IMR-90 (cell line): Measurements from ENCODE around the gene SORCS1. TPM values are rescaled to one million over a fixed set of nuclear protein-coding genes. Genes with fewer than 3 reads are reported as not detected.

Experiments used
- ATAC-seq: fragments of 200-7000 bp; cut with Tn5 transposase; 2 replicates; pipeline ENCODE4 v1.9.1; 2020; ENCODE audit warnings: low read depth, mild to moderate bottlenecking, moderate library complexity
- BruUV-seq: library from RNA; stranded (reverse); fragments of 400-500 nt; replicated peaks from 2 replicates; lab custom pipeline; 2021; lab: Mats Ljungman, UMichigan
- CTCF ChIA-PET: fragments of 300-600 bp; formaldehyde crosslinking; extraction: SDS; loops from one replicate; lab custom pipeline; 2021; ENCODE audit warnings: antibody characterized with exemption; lab: Yijun Ruan, JAX
- POLR2A ChIA-PET: fragments of 300-600 bp; sonication (Branson Sonifier 250); formaldehyde crosslinking; loops from one replicate; lab custom pipeline; 2022; ENCODE audit warnings: antibody characterized with exemption; ENCODE audit not compliant: unreplicated experiment; lab: Charles Lee
- DNase-seq: peaks from one replicate; pipeline ENCODE4 v3.0.0; 2013
- H2AFZ ChIP-seq: replicated peaks from 2 replicates; pipeline ENCODE3; 2013; ENCODE audit warnings: low read length, mild to moderate bottlenecking; ENCODE audit not compliant: poor library complexity
- H2AK5ac ChIP-seq: 2 replicates; pipeline ENCODE4 v1.6.1; 2013; ENCODE audit warnings: low read depth, low read length, inconsistent platforms
- H2AK9ac ChIP-seq: replicated peaks from 2 replicates; pipeline ENCODE3; 2013; ENCODE audit warnings: mild to moderate bottlenecking, low read depth, low read length, moderate library complexity; ENCODE audit not compliant: poor library complexity
- H2BK120ac ChIP-seq: 2 replicates; pipeline ENCODE4 v1.6.1; 2013; ENCODE audit warnings: low read depth, low read length, inconsistent platforms
- H2BK15ac ChIP-seq: 3 replicates; pipeline ENCODE4 v1.6.1; 2013; ENCODE audit warnings: low read depth, low read length, inconsistent platforms
- H2BK20ac ChIP-seq: 2 replicates; pipeline ENCODE4 v1.6.1; 2013; ENCODE audit warnings: low read depth, mild to moderate bottlenecking, inconsistent platforms, low read length, moderate library complexity
- H2BK5ac ChIP-seq: 2 replicates; pipeline ENCODE4 v1.6.1; 2013; ENCODE audit warnings: mild to moderate bottlenecking, low read depth, low read length, inconsistent platforms; ENCODE audit not compliant: poor library complexity, severe bottlenecking
- H3K14ac ChIP-seq: replicated peaks from 2 replicates; pipeline ENCODE4 v1.6.1; 2013; ENCODE audit warnings: low read depth, low read length, inconsistent platforms
- H3K18ac ChIP-seq: 2 replicates; pipeline ENCODE4 v1.6.1; 2013; ENCODE audit warnings: low read depth, low read length, control low read depth
- H3K23ac ChIP-seq: 2 replicates; pipeline ENCODE4 v1.6.1; 2013; ENCODE audit warnings: low read depth, low read length, inconsistent platforms
- H3K27ac ChIP-seq: 2 replicates; pipeline ENCODE4 v1.5.1; 2013; ENCODE audit warnings: mild to moderate bottlenecking, control low read depth, low read length; ENCODE audit not compliant: insufficient read depth
- H3K27me3 ChIP-seq: 2 replicates; pipeline ENCODE4 v1.6.1; 2013; ENCODE audit warnings: low read length; ENCODE audit not compliant: control insufficient read depth, insufficient read depth
- H3K36me3 ChIP-seq: 2 replicates; pipeline ENCODE4 v1.6.1; 2013; ENCODE audit warnings: low read length, mixed read lengths; ENCODE audit not compliant: control insufficient read depth, insufficient read depth
- H3K4ac ChIP-seq: 2 replicates; pipeline ENCODE4 v1.6.1; 2013; ENCODE audit warnings: low read depth, low read length, inconsistent platforms
- H3K4me1 ChIP-seq: 2 replicates; pipeline ENCODE4 v1.6.1; 2013; ENCODE audit warnings: low read length, mixed read lengths; ENCODE audit not compliant: control insufficient read depth, insufficient read depth
- H3K4me2 ChIP-seq: 2 replicates; pipeline ENCODE4 v1.6.1; 2013; ENCODE audit warnings: low read depth, mild to moderate bottlenecking, control low read depth, low read length, moderate library complexity
- H3K4me3 ChIP-seq: 2 replicates; pipeline ENCODE4 v1.5.1; 2013; ENCODE audit warnings: low read depth, mild to moderate bottlenecking, control low read depth, low read length, moderate library complexity; ENCODE audit not compliant: insufficient read depth
- H3K56ac ChIP-seq: 2 replicates; pipeline ENCODE4 v1.6.1; 2013; ENCODE audit warnings: low read length, inconsistent platforms; ENCODE audit not compliant: insufficient read depth; ENCODE audit errors: extremely low read depth
- H3K79me1 ChIP-seq, 2 experiments: 2 replicates each; pipeline ENCODE4 v1.6.1; 2013; ENCODE audit warnings: low read length in 2 of 2, inconsistent platforms in 1 of 2, low read depth in 1 of 2
- H3K9ac ChIP-seq: 2 replicates; pipeline ENCODE4 v1.6.1; 2013; ENCODE audit warnings: low read depth, low read length, control low read depth
- H3K9me1 ChIP-seq: 2 replicates; pipeline ENCODE4 v1.6.1; 2013; ENCODE audit warnings: low read length, inconsistent platforms; ENCODE audit not compliant: insufficient read depth
- H3K9me3 ChIP-seq: 2 replicates; pipeline ENCODE4 v1.6.1; 2013; ENCODE audit warnings: low read length; ENCODE audit not compliant: control insufficient read depth, insufficient read depth
- H4K20me1 ChIP-seq: 2 replicates; pipeline ENCODE4 v1.6.1; 2013; ENCODE audit warnings: low read length, inconsistent platforms; ENCODE audit not compliant: insufficient read depth
- H4K5ac ChIP-seq: 2 replicates; pipeline ENCODE4 v1.6.1; 2013; ENCODE audit warnings: mild to moderate bottlenecking, low read depth, low read length, control low read depth
- H4K8ac ChIP-seq, 2 experiments: 2 replicates each; pipeline ENCODE4 v1.6.1; 2013; ENCODE audit warnings: low read depth in 2 of 2, low read length in 2 of 2, control low read depth in 1 of 2, inconsistent platforms in 1 of 2
- H4K91ac ChIP-seq: 2 replicates; pipeline ENCODE4 v1.6.1; 2013; ENCODE audit warnings: low read depth, low read length, inconsistent platforms; ENCODE audit not compliant: insufficient read depth
- BHLHE40 ChIP-seq: fragments of 150-350 bp; IDR thresholded peaks from 2 replicates; pipeline ENCODE4 v1.6.1; 2016; ENCODE audit warnings: mild to moderate bottlenecking, low read depth, low read length
- CEBPB ChIP-seq: IDR thresholded peaks from 2 replicates; pipeline ENCODE4 v1.6.1; 2012; ENCODE audit warnings: low read depth, low read length, improper control_type of control experiment
- CHD1 ChIP-seq: IDR thresholded peaks from 2 replicates; pipeline ENCODE4 v1.6.1; 2012; ENCODE audit warnings: low read depth, low read length, improper control_type of control experiment
- MAFK ChIP-seq: IDR thresholded peaks from 2 replicates; pipeline ENCODE4 v1.6.1; 2012; ENCODE audit warnings: low read depth, low read length, improper control_type of control experiment
- MAZ ChIP-seq: IDR thresholded peaks from 2 replicates; pipeline ENCODE4 v1.6.1; 2012; ENCODE audit warnings: low read depth, mild to moderate bottlenecking, low read length, improper control_type of control experiment, moderate library complexity, borderline replicate concordance
- NFE2L2 ChIP-seq: fragments of 150-350 bp; IDR thresholded peaks from 2 replicates; pipeline ENCODE4 v1.6.1; 2016; ENCODE audit warnings: low read depth, mild to moderate bottlenecking, low read length
- RAD21 ChIP-seq: IDR thresholded peaks from 2 replicates; pipeline ENCODE4 v1.6.1; 2012; ENCODE audit warnings: low read length, improper control_type of control experiment
- RCOR1 ChIP-seq: IDR thresholded peaks from 2 replicates; pipeline ENCODE4 v1.6.1; 2012; ENCODE audit warnings: mild to moderate bottlenecking, low read length, improper control_type of control experiment; ENCODE audit not compliant: insufficient replicate concordance
- RFX5 ChIP-seq: IDR thresholded peaks from 2 replicates; pipeline ENCODE4 v1.8.0; 2012; ENCODE audit warnings: low read depth, mild to moderate bottlenecking, low read length, moderate library complexity
- SMC3 ChIP-seq: fragments of 150-350 bp; IDR thresholded peaks from 2 replicates; pipeline ENCODE4 v1.6.1; 2016; ENCODE audit warnings: low read depth, mild to moderate bottlenecking, antibody characterized with exemption, low read length, moderate library complexity
- WGBS, 2 experiments: methylation state at CpG; one replicate each; pipeline versions ENCODE4 v1.1.5 to v1.1.7; 2013; ENCODE audit warnings: missing lambda C conversion rate in 2 of 2; ENCODE audit not compliant: insufficient read length in 1 of 2; ENCODE audit errors: extremely low coverage in 2 of 2; 5-methylcytosine and 5-hydroxymethylcytosine counted together
- dilution Hi-C: fragments of 300-500 bp; cut with HindIII; formaldehyde crosslinking; loops from one replicate; pipeline ENCODE4 v1.14.3; 2018; ENCODE audit warnings: low sequenced_read_pairs; ENCODE audit not compliant: unreplicated experiment
- in situ Hi-C: fragments of 300-500 bp; cut with MboI; formaldehyde crosslinking; loops from 3 replicates; pipeline ENCODE4 v1.14.3; 2019; ENCODE audit warnings: low sequenced_read_pairs, inconsistent platforms, mixed read lengths
- intact Hi-C: fragments of 100-400 bp; cut with micrococcal nuclease; formaldehyde crosslinking; loops from 2 replicates; pipeline ENCODE4 v1.10.0; 2022
- polyA plus RNA-seq, 3 experiments: library from polyadenylated mRNA; depleted of rRNA; stranded (reverse); fragments of >200 nt; gene quantifications; 2 replicates each; pipeline ENCODE4 v1.2.3, GENCODE V29; 2012; ENCODE audit warnings: low replicate concordance in 1 of 3
- total RNA-seq: library from RNA; depleted of rRNA; stranded (reverse); fragments of >200 nt; gene quantifications from 2 replicates; pipeline ENCODE4 v1.2.3, GENCODE V29; 2012
- TF ChIP-seq, protein P1 (sequence below): fragments of 150-350 bp; IDR thresholded peaks from 2 replicates; pipeline ENCODE4 v1.6.1; 2016; ENCODE audit warnings: low read depth, mild to moderate bottlenecking, low read length, moderate library complexity, borderline replicate concordance
- TF ChIP-seq, protein P2 (sequence below): fragments of 150-350 bp; IDR thresholded peaks from 2 replicates; pipeline ENCODE4 v1.6.1; 2017; ENCODE audit warnings: mild to moderate bottlenecking, antibody characterized with exemption, low read length, low read depth
- TF ChIP-seq, protein P3 (sequence below): conservative IDR thresholded peaks from 2 replicates; pipeline ENCODE4 v1.5.1; 2012; ENCODE audit warnings: mild to moderate bottlenecking, low read depth, low read length, improper control_type of control experiment

SORCS1 gene
- total and polyA plus RNA-seq, 2 of the 4 experiments (the other 2 are of a cell fraction): under 0.01 TPM; not detected in 1

DNA sequence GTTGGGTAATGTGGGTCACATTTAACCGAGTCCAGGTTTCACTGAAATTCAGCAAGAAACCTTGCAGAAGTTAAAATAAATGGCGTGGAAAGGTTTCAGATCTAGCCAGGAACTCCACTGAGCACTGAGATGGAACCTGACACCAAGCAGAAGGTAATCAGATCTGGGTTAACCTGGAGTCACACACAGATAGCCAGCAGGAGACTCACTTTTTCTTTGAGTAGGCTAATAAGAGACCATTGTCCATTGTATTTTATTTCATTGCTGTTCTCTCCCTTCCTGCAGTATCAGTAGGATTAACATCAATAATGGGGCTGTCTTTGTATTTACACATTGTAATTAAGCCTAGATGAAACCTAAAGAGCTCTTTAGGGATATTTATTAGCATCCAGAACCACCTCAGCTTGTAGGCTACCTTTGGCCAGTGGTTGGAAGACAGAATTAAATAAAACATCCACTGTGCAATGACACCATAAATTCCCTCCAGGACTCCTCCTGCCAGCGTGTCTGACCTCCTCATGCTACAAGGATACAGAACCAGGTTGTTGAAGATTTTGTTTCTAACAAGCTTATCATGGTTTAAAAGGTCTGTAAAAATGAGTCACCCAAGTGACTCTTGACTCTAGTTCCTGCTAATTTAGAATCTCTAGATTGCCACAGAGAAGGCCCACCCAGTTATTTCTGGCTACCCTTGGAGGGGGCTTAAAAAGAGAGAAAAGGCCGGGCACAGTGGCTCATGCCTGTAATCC is 151.1 kb downstream of the SORCS1 start:
- no peaks in the 10 kb centered on the region for H4K20me1 ChIP-seq
- H2BK120ac ChIP-seq: no peak overlapping the region
- no peaks in the 10 kb centered on the region for H3K4me1 ChIP-seq
- intact Hi-C loops (no loop called here), in situ Hi-C loops (no loop called here), dilution Hi-C loops (no loop called here)
- no peak overlapping the region for H3K18ac ChIP-seq
- H3K14ac ChIP-seq: no peak overlapping the region
- no peak overlapping the region for H2AFZ ChIP-seq
- H3K27me3 ChIP-seq: no peaks in the 10 kb centered on the region
- H2BK20ac ChIP-seq: no peak overlapping the region
- H3K27ac ChIP-seq: no peak overlapping the region
- H2BK5ac ChIP-seq: no peak overlapping the region
- ATAC-seq: no peak
- H3K9me1 ChIP-seq: no peaks in the 10 kb centered on the region
- no peak overlapping the region for H4K5ac ChIP-seq
- no peak overlapping the region for H4K8ac ChIP-seq
- H3K36me3 ChIP-seq: no peaks in the 10 kb centered on the region
- peaks cover 7% of the 10 kb centered on the region; the same call in 1 of the 2 replicates for H3K9me3 ChIP-seq
- 0% methylated on average over 1 of the region's 4 CpGs; no CpG with 5 or more reads in 1 of the 2 experiments for WGBS, 2 experiments
- ChIA-PET CTCF (no interaction called here), POLR2A (no interaction called here)
- H3K4me2 ChIP-seq: no peak overlapping the region
- H2AK9ac ChIP-seq: no peak overlapping the region
- H3K23ac ChIP-seq: no peak overlapping the region
- TF ChIP-seq SMC3 (no peak), RFX5 (no peak), NFE2L2 (no peak), BHLHE40 (no peak), RCOR1 (no peak), RAD21 (no peak), MAZ (no peak), CEBPB (no peak), MAFK (no peak), CHD1 (no peak)
- TF ChIP-seq, protein P1, sequence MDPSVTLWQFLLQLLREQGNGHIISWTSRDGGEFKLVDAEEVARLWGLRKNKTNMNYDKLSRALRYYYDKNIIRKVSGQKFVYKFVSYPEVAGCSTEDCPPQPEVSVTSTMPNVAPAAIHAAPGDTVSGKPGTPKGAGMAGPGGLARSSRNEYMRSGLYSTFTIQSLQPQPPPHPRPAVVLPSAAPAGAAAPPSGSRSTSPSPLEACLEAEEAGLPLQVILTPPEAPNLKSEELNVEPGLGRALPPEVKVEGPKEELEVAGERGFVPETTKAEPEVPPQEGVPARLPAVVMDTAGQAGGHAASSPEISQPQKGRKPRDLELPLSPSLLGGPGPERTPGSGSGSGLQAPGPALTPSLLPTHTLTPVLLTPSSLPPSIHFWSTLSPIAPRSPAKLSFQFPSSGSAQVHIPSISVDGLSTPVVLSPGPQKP: no peak
- TF ChIP-seq, protein P2, sequence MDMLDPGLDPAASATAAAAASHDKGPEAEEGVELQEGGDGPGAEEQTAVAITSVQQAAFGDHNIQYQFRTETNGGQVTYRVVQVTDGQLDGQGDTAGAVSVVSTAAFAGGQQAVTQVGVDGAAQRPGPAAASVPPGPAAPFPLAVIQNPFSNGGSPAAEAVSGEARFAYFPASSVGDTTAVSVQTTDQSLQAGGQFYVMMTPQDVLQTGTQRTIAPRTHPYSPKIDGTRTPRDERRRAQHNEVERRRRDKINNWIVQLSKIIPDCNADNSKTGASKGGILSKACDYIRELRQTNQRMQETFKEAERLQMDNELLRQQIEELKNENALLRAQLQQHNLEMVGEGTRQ: no peak
- TF ChIP-seq, protein P3, sequence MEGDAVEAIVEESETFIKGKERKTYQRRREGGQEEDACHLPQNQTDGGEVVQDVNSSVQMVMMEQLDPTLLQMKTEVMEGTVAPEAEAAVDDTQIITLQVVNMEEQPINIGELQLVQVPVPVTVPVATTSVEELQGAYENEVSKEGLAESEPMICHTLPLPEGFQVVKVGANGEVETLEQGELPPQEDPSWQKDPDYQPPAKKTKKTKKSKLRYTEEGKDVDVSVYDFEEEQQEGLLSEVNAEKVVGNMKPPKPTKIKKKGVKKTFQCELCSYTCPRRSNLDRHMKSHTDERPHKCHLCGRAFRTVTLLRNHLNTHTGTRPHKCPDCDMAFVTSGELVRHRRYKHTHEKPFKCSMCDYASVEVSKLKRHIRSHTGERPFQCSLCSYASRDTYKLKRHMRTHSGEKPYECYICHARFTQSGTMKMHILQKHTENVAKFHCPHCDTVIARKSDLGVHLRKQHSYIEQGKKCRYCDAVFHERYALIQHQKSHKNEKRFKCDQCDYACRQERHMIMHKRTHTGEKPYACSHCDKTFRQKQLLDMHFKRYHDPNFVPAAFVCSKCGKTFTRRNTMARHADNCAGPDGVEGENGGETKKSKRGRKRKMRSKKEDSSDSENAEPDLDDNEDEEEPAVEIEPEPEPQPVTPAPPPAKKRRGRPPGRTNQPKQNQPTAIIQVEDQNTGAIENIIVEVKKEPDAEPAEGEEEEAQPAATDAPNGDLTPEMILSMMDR: no peak
- no TSS peak for BruUV-seq
- H3K4me3 ChIP-seq: no peak overlapping the region
- no peak overlapping the region for H3K56ac ChIP-seq
- H4K91ac ChIP-seq: no peak overlapping the region
- H3K4ac ChIP-seq: no peak overlapping the region
- no peak overlapping the region for H2BK15ac ChIP-seq
- no peak for DNase-seq
- no peaks in the 10 kb centered on the region for H3K79me1 ChIP-seq
- H3K9ac ChIP-seq: no peak overlapping the region
- H2AK5ac ChIP-seq: no peak overlapping the region
